ENCODE results near the gene MRAP.

- TF ChIP-seq CTCF (IDR thresholded peaks at IDR 0.05; ENCODE audit: poor library complexity, severe bottlenecking) (peak; percentile 60), POLR2AphosphoS5 (IDR thresholded peaks at IDR 0.05) (peak; percentile 75), EP300 (conservative IDR thresholded peaks at IDR 0.05; ENCODE audit: poor library complexity, severe bottlenecking) (peak; percentile 23), MXI1 (conservative IDR thresholded peaks at IDR 0.05; ENCODE audit: poor library complexity, severe bottlenecking) (peak; percentile 99)
Measured at GRCh38 chr21:32278518-32279376, 19.9 kb upstream of the MRAP start, which contains the start of gene MIS18A.

All from neural cell (in vitro differentiated cells).